Measurements from ENCODE around the gene MCTP1.

Gene MCTP1

DNA sequence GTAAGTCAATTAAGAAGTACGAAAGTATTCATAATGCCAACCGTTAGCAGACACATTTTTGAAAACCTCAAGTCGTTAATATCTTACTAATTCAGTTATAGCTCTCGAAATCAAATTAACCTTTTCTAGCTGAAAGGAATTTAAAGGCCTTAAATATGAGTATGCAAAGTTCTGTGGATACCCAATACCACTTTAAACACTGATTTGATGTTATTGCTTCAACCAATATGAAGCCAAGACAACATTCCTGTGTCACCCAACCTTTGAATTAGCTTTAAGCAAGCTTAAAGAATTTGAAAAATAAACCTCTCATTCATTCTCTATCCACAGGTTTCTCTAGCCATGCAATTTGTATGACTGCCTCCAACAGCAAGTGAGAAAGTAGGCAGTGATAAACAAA is 204.5 kb downstream of the MCTP1 start:
- in situ Hi-C loops (cut with MboI; ENCODE audit: low sequenced_read_pairs), result no loop called here

DNA sequence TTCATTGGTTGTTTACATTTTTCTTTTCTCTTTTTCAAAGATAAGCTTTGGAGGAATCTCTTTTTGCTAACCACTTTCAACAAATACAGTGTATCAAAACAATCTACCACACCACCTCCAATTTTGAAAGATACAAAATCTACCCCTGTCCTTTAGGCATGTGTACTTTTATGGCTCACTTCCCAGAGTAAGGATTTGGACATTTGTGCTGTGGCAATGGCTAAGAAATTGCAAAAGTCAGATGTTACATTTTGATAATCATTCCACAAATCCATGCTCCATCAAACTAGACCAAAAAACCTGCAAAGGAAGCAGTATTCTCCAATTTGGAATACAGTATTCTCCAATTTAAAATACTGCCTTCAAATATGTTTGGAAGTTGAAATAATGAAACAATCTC is 204.9 kb downstream of the MCTP1 start:
- in situ Hi-C loops (cut with MboI; ENCODE audit: low sequenced_read_pairs), result no loop called here

DNA sequence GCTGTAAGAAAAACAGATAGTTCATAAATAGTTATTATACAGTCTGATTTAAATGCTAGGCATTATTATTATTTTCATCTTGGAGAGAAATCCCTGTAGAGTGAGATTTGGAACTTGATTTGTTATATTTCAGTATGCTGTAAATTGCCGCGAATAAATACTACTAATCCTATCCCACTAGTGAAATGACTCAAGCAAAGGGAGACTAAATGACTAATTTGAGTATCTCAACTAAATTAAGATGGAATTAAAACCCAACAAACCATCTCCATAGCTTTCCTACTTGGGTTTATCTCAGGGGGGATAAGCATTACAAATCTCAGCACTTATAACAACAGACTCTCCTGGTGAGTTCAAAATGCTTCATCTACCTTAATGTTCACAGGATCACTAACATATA is 206.0 kb downstream of the MCTP1 start:
- in situ Hi-C loops (cut with MboI; ENCODE audit: low sequenced_read_pairs), result no loop called here

DNA sequence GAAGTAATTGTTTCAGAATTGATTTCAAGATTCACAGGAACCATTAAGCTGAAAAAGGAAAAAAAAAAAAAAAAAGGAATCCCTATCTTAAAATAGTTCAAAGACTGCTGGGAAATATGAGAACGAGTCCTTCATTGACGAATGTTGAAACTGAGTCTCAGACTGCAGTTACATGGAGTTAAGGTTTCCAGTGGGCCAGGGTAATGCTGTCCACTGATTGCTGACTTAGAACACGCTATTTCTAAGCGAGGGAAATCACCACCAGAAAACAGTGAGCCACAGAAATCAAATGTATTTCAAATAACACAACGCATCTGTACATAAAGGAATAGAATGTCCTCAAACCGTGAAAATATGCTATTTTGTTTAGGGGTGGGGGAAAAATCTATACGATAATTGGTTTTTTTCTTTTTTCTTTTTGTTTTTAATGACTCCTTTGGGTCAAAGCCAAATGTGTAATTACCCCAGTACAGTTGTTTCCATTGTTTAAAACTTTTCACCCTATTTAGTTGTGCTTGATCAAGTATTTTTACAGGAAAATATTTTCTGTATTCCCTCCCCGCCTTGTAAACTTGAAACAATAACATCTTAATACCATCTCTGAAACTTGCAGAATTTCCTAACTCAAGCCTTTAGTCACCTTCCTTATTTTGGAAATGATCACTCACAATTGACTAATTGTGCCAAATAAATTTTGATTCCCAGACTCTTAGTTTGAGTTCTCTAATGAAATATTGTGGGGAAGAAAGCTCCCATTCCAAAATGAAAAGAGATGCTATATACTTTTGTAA is 208.3 kb downstream of the MCTP1 start:
- in situ Hi-C loops (cut with MboI; ENCODE audit: low sequenced_read_pairs), result no loop called here

DNA sequence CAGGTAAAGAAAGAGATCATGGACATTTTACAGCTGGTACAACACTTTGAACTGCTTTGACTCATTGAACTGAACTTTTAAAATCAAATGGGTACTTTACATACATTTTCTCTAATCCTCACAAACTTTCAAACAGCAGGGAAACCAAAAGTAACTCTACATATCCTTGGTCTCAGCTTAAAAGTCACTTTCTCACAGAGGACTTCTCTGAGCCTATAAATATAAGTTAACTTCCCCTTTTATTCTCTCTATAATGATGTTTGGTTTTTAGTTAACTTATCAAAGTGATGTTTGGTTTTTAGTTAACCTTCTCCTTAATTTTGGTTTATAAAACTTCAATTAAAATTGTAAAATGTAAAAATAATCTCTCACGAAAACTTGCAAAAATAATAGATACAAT is 209.8 kb downstream of the MCTP1 start:
- in situ Hi-C loops (cut with MboI; ENCODE audit: low sequenced_read_pairs), result no loop called here

DNA sequence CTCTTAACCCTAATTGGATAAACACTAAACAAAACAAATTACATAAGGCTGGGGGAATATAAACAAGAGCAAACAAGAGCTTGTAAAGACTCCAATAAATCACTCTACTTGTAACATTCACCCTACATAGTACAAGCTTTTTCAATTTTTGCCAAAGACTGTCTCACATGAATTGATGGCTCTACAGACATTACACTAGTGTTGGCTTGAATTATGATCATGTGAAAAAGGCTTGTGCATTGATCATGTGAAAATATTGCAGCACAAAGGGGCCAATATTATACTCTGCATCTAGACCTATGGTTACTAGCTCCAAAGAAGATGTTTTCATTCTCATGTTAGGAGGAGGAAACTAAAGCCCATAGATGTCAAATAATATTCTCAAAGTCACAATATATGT is 212.6 kb downstream of the MCTP1 start:
- in situ Hi-C loops (cut with MboI; ENCODE audit: low sequenced_read_pairs), result no loop called here

DNA sequence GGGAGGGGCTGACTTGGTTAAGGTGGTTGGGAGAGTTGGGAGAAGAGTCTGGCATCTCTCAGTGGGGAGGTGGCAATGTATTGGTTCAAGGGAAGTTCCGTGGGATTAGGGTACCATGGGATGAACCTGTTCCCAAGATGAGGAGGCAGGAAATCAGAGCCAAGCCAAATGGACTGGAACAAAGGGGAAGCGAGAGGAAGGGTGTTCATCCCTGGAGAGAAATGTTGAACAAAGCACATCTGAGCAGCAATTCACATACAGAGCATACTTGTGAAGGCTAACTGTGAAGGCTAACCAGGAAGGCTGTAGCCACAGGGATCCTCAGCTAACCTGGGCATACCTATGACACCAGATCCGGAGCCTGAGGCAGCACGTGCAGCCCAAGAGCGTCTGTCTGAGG is 214.0 kb downstream of the MCTP1 start:
- in situ Hi-C loops (cut with MboI; ENCODE audit: low sequenced_read_pairs), result no loop called here

DNA sequence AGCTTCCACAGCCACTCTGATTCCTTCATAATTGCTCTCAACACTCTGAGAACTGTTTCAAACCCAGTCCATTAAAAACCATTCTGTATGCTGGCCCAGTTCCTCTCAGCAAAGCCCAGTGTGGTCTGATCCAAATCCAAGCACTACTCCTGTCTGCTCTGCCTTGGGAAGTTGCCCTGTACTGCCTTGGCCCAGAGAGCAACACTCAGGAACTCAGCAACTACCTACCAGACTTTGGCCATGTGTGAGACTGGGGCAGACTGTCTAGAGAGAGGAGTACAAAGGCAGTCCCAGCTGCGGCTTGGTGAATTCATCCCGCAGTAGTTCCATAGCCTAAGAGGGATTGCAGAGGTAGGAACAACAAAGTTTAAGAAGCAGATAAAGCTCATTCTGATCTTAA is 214.4 kb downstream of the MCTP1 start:
- in situ Hi-C loops (cut with MboI; ENCODE audit: low sequenced_read_pairs), result no loop called here

DNA sequence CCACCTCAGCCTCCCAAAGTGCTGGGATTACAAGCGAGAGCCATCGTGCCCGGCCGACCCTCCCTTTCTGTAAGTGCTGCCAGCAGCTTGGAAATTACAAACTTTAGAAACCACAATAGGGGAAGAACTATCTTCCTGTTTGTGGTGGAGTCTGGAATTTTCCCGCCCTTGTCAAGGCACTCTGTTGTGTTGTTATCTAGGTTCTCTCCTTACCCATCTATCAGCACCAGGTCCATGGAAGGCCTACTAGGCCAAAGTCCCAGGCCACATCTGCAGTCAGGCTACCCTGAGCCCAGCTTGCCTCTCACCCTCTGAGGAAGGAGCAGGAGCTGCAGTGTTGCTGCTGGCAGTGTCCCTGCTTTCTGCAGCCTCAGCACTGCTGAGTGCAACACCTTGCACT is 214.9 kb downstream of the MCTP1 start:
- in situ Hi-C loops (cut with MboI; ENCODE audit: low sequenced_read_pairs), result no loop called here

DNA sequence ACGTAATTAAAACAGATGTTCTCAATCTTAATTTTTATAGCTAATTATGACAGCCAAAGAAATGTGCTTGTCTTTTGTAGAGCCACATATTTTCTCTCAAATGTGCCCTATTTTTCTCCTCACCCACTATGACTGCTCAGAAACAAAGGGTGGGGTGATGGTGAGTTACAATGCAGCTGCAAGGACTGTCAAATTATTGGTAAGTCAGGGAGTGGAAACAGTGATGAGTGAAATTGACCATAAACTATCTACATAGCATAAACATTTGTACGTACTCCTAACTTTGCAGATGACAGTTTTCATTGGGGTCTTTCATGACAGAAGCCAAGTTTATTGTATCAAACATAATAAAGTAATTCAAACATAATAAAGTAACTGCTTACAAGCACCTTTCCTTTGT is 215.9 kb downstream of the MCTP1 start:
- in situ Hi-C loops (cut with MboI; ENCODE audit: low sequenced_read_pairs), result no loop called here

DNA sequence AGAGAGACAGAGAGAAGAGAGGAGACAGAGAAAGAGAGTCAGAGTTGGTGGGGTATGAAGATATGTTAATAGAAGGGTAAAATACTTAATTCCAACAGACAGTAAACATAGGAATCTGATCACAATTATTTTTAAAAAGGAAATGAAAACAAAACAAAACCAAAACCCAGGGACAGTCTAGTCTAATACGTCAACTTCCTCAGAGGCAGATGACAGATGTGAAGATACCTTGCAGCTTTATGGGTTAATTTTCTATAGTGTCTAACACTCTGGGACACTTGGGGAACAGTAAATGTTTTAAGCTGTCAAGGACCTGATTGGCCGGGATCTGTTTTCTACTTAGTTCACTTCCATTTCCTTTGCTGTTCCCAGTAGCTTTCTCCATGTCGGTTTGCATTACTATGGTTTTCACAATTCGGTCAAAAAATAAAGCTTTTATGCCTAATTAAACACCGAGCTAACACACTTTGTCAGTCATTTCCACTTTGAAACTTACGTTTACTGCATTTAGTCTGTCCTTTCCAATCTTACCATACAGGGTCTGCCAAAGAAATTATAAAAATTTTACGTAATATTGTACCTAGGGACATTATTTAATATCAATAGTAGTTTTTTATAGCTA is 216.5 kb downstream of the MCTP1 start:
- in situ Hi-C loops (cut with MboI; ENCODE audit: low sequenced_read_pairs), result no loop called here

DNA sequence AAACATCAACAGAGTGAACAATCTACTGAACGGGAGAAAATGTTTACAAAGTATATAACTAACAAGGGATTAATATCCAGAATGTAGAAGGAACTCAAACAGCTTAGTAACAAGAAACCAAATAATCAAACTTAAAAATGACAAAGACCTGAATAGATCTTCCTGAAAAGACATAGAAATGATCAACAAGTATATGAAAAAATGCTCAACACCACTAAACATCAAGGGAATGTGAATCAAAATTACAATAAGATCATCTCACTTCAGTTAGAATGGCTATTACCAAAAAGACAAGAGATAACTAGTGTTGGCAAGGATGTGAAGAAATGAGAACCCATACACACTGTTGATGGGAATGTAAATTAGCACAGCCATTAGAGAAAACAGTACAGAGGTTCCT is 218.8 kb downstream of the MCTP1 start:
- in situ Hi-C loops (cut with MboI; ENCODE audit: low sequenced_read_pairs), result no loop called here

DNA sequence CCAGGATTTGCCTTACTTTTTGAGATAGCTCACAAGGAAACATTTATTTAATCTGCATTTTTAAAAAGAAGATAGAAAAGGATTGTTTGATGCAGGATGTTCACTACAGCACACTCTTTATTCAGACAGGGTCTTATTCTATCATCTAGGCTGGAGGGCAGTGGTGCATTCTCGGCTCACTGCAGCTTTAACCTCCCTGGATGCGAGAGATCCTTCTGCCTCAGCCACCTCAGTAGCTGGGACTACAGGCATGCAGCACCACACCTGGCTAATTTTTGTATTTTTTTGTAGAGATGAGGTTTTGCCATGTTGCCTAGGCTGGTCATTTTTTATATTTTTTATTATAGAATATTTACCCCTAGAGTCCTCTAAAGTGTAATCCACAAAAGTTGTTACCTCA is 221.4 kb downstream of the MCTP1 start:
- in situ Hi-C loops (cut with MboI; ENCODE audit: low sequenced_read_pairs), result no loop called here

DNA sequence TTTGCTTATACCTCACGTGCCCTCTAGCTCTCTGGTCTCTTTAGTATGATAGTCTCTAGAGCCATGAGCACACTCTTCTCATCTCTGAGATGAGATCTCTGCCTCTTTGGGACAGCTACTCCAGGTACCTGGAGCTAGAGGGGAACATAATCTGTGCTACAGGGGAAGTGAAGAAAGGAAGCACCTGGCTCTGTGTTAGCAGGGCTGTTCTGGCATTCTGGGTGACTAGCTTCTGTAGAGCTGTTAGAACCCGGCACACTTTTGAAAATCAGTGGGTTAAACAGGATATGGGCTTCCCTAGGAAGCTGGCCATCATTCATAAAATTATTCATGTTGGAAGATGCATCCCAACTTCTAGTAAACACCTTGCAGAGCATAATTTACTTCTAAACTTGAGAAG is 224.8 kb downstream of the MCTP1 start:
- in situ Hi-C loops (cut with MboI; ENCODE audit: low sequenced_read_pairs), result no loop called here

DNA sequence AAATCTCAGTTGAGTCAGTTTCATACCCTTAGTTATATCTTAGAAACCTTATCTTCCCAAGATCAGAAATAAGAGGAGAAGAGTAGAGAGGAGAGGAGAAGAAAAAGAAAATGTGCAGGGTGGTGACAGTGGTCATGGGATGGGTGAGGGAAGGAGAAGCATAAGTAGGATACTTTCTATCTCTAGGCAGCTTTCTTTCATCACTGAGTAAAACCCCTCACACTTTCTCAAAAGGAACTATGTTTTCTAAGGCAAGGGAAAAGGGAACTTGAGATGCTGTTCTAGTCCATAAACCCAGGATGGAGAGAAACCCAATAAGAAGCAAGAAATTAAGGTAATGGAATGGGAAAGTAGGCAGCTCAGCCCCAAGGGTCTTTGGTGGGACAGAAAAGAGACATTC is 225.3 kb downstream of the MCTP1 start:
- in situ Hi-C loops (cut with MboI; ENCODE audit: low sequenced_read_pairs), result no loop called here

DNA sequence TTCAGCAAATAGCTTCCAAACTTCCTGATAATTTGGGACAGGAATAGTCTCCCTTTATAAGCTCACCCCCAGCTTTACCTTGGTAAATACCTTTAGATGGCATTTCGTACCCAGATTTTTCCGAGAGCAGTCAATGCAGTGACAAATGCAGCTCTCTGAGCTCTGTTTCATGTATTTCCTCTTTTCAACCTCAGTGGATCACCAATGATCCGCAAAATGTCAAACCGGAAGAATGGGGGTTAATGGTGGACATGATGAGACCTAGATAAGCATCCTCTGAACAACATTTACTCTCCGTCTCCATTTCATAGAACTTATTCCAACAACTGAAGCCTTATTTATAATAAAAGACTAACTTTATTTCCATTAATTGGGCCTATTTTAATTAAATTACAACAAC is 227.3 kb downstream of the MCTP1 start:
- in situ Hi-C loops (cut with MboI; ENCODE audit: low sequenced_read_pairs), result no loop called here

DNA sequence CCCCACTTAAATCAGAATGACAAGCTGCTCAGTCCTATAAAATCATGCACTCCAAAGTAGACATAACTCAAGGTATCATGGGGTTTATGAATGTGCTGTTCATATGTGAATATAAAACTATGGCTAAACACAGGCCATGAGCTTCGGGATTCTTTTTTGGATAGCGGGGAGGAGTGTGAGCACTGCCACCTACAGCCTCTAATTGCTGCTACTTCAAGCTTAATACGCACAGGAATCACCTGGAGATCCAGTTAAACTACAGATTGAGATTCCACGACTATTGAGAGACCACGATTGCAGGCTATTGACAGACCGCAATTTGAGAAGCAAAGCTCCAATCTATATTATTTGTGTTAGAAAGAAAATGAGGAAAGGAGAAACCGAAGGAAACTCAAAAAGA is 231.6 kb downstream of the MCTP1 start:
- in situ Hi-C loops (cut with MboI; ENCODE audit: low sequenced_read_pairs), result no loop called here

DNA sequence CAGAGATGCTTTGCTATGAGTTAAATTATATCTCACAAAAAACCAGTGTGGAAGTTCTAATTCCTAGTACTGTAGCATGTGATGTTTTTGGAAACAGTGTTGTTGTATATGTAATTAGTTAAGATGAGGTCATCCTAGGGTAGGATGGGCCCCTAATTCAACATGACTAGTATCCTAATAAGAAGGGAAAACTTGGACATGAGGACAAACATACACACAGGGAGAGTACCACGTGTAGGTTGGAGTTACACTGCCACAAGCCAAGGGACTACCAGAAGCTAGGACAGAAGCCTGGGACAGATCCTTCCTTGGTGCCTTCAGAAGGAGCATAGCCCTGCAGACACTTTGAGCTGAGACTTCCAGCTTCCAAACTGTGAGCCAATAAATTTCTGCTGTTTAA is 234.2 kb downstream of the MCTP1 start:
- in situ Hi-C loops (cut with MboI; ENCODE audit: low sequenced_read_pairs), result no loop called here

DNA sequence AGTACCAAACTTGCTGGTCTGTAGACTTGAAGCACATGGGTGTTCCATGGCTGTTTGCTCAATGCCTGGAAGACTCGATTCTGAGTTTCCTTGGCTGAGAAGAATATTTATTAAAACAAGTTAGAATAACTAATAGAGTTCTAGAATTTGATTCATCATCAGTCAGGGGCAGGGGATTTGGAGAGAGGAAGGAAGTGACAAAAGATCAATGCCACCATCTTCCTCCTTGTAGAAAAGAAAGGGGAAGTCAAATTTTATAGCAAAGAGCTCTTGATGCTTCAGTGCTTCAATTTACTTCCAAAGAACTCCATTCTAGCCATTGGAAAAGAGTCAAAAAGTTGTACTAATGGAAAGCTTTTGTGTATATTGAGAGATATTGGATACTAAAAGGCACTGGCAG is 236.3 kb downstream of the MCTP1 start:
- in situ Hi-C loops (cut with MboI; ENCODE audit: low sequenced_read_pairs), result no loop called here

DNA sequence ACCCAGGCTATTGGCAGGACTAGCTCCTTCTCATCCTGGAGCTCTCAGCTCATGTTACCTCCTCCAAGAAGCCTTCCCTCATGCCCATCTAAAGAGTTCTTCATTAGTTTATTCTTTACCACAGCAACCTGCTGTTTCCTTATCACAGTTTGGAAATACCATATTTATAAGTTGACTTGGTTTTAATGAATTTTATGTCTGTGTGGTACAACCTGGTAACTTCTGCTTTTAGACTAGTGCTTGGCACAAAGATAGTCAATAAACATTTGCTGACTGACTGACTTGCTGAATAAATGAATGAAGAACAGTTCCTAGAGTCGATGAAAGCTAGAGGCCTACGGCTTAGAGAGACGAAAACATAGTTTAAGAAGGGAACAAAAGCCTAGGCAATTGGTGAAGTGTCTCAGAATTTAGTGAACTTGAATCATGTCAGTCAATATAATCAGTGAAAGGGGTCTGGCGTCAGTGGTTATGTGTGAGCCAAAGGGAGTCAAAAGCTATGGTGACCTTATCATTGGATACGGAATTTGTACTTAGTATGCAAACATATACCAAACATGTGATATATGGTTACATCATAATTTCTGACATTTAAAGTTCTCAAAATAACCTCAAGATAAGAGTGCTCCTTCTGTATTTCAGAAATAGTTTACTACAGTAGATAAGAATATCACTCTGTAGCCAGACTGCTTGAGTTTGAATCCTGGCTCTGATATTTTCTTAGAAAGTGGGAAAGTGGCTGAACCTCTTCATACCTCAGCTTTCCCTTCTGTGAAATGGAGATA is 239.5 kb downstream of the MCTP1 start:
- in situ Hi-C loops (cut with MboI; ENCODE audit: low sequenced_read_pairs), result no loop called here

DNA sequence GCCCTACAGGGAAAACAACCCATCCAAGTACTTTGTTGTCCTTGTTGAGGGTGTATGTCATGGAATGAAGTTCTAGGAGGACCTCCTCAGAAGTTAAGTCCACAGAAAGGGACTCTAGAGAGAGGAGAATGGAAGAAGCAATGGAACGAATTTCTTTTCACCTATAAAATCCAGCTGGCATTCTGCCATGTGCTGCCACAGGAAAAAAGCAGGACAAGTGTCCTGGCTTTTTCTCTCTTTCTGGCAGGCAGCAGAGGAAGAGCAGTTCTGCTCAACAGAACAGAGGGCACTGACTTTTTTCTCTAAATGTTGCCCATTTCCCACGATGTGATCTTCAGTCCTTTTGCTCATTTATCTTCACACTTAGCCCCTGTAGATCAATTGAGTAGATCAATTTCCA is 240.8 kb downstream of the MCTP1 start:
- in situ Hi-C loops (cut with MboI; ENCODE audit: low sequenced_read_pairs), result no loop called here

DNA sequence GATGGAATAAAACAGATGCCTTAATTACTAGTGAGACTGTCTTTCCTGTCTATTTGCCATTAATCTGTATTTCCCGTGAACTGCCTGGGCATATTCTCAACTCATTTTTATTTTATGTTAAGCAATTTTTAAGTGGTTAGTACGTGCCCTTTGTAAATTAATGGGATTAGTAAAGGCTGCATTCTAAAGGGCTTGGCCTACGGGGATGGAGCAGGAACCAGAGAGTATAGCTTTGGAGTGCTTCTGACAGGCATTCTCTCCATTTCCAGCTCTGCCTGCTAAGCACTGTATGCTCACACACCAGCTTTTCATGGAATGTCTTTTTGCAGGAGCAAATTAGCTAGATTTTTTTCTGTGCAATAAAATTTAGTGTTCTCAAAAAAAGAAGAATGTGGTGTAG is 241.2 kb downstream of the MCTP1 start:
- in situ Hi-C loops (cut with MboI; ENCODE audit: low sequenced_read_pairs), result no loop called here

All from HL-60/S4 treated with phorbol 12-myristate 13-acetate at 8.2 ng/mL for 4 days and 3 days (cell line).